Stimulated activated CD4-positive, alpha-beta T cell treated with anti-CD3 and anti-CD28 coated beads, Interleukin-12 subunit alpha, Interleukin-12 subunit beta, amount 100 ng/mL, for 24 hours (primary cell): ENCODE data around the gene NSL1.

Experiments
- DNase-seq, 2 experiments: peaks; one replicate each; pipeline ENCODE4 v3.0.0-alpha.2; 2020; ENCODE audit warnings: low read depth in 2 of 2

NSL1 gene

DNA sequence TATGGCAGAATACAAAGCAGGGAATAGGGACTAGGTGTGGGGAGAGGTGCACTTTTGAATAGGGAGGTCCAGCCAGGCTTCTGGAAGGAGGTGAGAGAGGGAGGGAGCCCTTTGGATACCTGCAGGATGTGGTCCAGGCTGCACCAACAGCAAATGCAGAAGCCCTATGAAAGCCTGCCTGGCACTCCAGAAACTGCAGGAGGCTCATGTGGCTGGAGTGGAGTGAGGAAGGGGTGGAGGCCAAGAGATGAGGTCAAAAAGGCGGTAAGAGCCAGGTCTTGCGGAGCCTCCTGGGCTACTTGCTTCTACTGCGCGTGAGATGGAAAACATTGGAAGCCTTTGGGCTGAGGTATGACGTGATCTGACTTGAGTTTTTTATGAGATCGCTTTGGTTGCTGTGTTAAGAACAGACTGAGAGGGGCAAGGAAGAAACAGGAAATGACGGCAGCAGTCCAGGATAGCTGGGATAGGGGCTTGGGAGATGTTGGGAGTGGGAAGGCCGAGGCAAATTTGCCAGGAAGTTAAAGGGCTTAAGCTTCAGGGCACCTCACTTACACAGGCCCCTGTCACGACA lies 87.5 kb downstream of the NSL1 start:
- DNase-seq = no peak

GRCh38 chr1:212702672-212703071 lies 88.9 kb downstream of the NSL1 start:
- DNase-seq = no peak

DNA sequence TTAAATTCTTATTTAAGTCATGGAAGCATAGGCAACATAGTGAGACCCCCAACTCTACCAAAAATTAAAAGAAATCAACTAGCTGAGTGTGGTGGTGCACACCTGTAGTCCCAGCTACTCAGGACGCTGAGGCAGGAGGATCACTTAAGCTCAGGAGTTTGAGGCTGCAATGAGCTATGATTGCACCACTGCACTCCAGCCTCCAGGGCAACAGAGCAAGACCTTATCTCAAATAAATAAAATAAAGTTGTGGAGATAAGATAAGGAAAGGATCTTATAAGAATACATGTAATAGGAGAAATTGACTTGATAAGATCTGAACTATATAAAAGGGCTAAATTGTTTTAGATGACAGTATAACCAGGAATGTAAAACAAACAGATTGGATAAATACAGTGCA lies 89.7 kb downstream of the NSL1 start:
- DNase-seq = no peak

DNA sequence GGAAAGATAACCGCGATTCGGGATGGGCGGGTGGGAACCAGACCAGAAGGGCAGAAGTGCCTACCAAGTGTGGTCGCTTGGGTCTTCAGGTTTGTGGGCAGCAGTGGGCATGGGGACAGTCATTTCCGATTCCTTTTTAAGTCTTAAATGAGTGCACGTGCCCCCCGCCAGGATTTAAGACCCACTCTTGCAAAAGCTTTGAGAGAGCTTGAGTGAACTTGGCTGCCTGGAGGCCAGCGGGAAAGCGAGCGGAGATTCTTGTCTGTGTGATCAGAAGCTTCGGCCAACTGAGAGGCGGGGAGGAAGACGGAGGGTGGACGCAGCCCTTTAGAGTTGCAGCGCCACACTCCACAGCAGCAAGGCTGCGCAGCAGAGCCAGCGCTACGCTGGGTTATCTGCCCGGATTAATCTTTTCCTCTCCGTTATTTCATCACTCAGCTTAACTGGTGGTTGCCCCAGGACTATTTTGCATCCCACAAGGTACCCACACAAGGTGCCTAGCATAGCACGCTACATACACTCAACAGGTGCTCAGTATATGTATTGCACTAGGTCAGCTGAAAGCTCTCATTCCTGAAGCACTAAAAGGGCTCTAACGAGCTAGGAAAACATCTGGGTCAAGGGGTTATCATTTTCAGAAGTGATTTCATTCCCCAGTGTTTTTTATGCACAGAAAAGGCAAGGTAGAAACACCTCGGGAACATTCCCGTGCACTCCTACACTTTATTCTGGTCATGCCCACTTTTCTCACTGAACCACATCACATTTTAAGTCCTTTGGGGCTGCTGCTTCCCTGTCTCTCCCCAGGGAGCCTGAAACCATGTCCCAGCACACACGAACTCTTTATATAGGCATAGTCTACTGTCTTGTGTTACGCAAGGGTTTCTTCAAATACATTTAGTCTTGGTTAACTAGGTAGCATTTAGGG lies 90.4 kb downstream of the NSL1 start:
- DNase-seq = no peak

- DNase-seq = peak in 1 of 2 experiments; percentile 50
Measured at GRCh38 chr1:212700223-212700891, 91.2 kb downstream of the NSL1 start.

DNA sequence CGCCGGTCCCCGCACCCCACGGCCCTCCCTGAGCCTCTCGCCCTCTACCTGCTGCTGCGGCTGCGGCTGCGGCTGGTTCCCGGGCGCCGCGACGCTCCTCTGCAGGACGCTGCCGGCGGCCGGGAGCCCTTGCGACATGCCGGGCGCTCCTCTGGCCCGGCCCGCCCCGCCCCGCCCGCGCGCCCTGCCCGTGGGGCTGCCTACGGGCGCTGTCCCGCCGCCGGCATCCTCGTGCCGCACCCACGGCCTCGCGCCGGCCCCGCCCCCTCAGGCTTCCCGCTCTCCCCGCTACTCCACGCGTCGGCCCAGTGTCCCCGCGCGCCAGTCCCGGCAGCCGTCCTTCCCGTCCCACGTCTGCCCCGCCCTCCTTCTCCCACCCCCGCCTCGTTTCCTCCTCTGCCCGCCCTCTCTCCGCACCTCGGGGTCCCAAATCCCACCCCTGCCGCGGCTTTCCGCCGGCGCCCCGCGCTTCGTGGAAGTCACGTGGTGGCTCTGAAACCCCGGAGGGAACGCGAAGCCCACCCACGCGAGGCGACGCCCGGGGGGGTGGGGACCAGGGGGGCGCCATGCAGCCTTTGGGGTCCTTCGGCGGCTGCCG lies 91.9 kb downstream of the NSL1 start, which contains the start of gene BATF3:
TSS of gene BATF3 (minus strand) at position 216 of the 598 bp plus-strand sequence. CDS start at position 138, 78 bp downstream.
- peak in 1 of 2 experiments; percentile 53 for DNase-seq

DNA sequence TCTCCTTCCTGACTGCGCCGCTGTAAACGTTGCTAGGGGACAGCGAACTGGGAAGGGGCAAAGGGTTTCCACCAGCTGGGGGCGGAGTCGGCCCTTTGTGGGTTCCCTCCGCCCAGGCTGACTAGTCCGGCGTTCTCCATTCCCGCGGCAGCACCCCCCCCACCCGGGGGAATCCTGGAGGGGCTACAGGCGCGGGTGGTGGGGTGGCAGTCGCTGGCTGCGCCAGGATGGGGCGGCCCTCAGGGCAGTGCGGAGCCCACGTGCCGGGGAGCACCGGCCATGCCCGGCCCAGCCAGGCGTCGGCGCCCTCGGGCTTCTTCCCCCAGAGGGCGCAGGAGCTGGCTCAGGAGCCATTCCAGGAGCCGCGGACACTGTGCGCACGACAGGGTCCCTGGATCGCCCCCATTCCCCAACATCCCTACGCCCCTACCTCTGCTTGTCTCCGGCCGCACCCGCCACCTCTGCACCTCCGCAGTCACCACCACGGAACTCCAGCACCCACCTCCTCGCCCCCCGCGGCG lies 92.4 kb downstream of the NSL1 start:
- peak in 1 of 2 experiments; percentile 57 for DNase-seq

- DNase-seq = no peak
Measured at GRCh38 chr1:212698467-212699103, 93.0 kb downstream of the NSL1 start.

DNA sequence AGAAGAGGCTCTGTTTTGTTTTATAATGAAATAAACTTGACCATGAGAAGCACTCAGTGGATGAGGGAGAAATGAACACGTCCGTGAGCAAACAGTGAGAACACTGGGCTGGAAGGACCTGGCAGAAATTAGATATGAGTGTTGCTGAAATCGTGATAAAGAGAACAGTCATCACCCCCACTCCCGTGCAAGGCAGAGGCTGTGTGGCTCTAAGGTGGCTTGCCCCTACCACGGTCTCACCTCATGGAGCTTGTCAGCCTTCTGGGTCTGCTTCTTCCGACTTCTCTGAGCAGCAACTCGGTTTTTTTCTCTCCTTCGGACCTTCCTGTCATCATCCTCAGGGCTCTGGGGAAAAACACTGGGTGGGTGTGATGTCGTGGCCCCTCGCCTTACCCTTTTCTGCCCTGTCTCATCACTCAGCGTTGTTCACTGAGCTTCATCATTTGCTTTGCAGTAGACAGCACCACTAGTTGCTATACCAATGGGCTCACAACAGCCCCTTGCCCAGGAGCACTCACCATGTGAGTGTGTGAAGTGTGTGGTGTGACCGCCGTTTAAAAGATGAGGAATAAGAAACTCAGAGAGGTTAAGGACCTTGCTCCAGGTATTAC lies 94.8 kb downstream of the NSL1 start:
- no peak for DNase-seq

DNA sequence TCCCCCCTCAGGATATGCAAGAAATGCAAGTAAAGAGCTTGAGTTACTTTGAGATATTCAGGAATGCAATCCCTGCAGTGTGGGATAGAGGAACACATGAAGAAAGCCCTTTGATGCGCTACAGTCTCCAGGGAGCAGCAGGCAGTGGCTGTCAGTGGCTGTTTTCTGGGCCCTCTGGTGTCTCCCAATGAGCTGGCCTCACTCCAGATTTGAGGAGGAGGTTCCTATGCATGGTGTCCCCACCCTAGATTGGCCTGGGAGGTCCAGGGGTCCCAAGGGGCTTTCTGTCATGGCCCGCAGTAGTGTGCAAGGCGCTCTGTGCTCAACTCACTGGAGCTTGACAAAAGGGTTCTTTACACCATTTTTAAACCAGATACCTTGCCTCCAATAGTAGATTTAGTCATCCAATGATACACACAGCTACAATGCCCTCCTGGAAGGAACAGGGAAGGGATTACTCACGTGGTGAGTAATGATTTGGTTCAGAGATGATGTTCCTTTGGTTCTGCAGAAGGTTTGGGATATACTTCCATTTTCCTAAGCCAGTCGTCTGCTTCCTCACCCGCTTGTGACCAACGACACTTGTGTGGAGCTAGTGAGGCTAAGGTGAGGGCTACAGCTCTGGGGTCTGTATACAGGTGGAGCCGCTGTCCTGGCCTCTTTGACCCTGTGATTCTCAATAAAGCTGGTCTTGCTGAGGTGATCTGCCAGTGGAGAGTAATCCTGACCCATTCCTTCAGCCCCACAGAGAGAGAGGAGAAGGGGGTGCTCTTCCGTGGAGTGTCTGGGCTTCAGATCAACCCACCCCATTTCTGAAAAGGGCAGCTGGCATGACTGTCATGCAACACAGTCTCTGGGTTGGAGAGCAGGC lies 98.6 kb downstream of the NSL1 start:
- no peak for DNase-seq

DNA sequence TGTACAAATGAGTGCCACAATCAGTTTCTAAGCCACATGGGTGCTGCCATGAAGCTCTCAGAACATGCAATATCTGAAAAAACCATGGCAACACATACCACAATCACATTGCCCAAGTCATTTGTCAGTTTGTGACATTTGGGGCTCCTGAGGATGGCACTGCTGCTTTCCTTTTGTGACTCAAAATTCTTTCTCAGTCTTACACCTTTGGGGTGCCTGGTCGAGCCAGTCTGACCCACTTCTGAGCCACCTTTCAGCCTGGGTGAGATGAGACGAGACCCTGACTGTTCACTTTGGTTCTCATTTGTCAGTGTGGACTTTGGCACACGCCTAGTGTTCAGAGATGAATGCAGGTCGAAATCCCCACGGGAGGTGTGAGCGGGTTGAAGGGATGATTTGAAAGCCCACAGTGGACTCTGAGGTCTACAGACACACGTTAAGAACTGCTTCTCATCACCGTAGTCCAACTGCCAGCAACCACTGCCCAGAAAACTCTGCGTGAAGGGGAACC lies 100.0 kb downstream of the NSL1 start:
- no peak for DNase-seq

DNA sequence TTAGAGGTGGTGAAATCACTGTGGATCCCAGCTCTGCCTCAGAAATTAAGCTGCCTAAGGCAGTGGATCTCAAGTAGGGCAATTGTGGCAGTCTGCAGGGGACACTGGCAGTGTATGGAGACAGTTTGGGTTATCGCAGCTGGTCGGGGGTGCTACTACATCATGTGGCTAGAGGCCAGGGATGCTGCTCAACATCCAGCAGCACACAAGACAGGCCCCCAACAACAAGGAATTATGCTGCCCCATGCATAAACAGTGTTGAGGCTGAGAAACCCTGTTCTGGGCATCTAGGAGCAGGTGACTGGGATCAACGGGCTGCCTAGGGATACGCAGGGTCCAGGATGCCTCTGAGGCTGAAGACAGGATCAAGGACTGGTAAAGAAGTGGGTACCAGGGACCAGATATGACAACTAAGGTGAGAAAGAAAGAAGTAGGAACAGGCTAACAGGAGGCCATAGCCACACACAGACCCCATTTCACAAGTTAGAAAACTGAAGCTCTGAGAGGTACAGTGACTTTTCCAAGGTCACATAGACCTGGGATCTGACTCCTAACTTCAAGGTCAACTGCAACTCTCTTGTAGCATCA lies 100.7 kb downstream of the NSL1 start:
- no peak for DNase-seq

GRCh38 chr1:212689758-212690529 lies 101.6 kb downstream of the NSL1 start:
- DNase-seq = no peak

- DNase-seq = no peak
Measured at GRCh38 chr1:212689196-212689725, 102.3 kb downstream of the NSL1 start.

GRCh38 chr1:212688341-212689047 lies 103.1 kb downstream of the NSL1 start:
- DNase-seq = no peak

- no peak for DNase-seq
Measured at GRCh38 chr1:212687811-212688210, 103.8 kb downstream of the NSL1 start.

GRCh38 chr1:212686591-212686990 lies 105.0 kb downstream of the NSL1 start:
- DNase-seq = no peak

DNA sequence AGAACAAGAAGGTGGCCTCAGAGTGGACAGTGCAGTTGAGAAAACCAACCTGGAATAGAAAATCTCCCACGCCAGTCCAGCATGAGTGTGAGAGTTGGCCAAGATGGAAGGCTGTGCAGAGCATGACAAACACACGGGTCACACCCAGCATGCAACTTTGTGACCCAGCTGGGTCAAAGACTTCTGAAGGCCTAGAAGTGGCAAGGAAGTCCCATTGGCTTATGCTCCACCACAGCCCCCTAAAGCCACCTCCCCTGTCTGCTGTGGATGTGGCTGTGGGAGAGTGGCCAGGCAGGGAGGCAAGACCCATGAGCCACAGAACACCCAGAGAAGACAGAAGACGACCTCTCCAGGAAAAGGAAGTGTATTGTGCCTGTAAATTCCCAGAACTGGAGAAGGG lies 105.5 kb downstream of the NSL1 start:
- DNase-seq = no peak
